Activated naive CD8-positive, alpha-beta T cell treated with anti-CD3 and anti-CD28 coated beads, Interleukin-2, amount 50 U/mL, for 24 hours (primary cell): ENCODE data around the gene MLLT3.

Experiments
- ATAC-seq: fragments of 150-1000 bp; cut with Tn5 transposase; one replicate; pipeline ENCODE4 v1.10.0; 2021
- DNase-seq: peaks from one replicate; pipeline ENCODE4 v3.0.0; 2021
- H3K27ac Mint-ChIP-seq: one replicate; pipeline ENCODE4 v1.8.0; 2021; ENCODE audit warnings: mild to moderate bottlenecking, mixed read lengths
- H3K27me3 Mint-ChIP-seq: one replicate; pipeline ENCODE4 v1.8.0; 2021; ENCODE audit warnings: mixed read lengths
- H3K36me3 Mint-ChIP-seq: one replicate; pipeline ENCODE4 v1.8.0; 2021; ENCODE audit warnings: low read depth, mixed read lengths
- H3K4me1 Mint-ChIP-seq: one replicate; pipeline ENCODE4 v1.8.0; 2021; ENCODE audit warnings: mixed read lengths
- H3K4me3 Mint-ChIP-seq: one replicate; pipeline ENCODE4 v1.8.0; 2021; ENCODE audit warnings: mild to moderate bottlenecking, moderate library complexity, mixed read lengths
- H3K9me3 Mint-ChIP-seq: one replicate; pipeline ENCODE4 v1.8.0; 2021; ENCODE audit warnings: mixed read lengths

Gene MLLT3

DNA sequence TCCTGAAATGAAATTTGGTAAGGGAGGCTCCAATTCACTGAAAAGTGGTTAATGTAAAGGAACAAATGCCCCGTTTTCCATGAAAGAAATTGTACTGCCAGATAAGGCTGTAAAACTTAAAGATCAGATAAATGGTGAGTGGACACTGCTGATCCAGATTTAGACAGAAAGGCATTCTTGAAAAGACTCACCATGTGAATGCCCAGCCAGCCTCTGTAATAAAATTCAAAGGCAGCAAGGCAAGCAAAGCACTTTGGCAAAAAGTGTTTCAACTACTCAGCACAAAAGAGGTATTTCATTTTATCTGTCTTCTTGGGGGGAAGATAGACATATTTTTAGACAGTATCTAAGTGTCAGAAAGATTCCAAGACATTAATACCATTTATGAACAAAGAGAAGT is 133.6 kb downstream of the MLLT3 start:
- Mint-ChIP-seq H3K4me1 (peaks cover 32% of the 10 kb centered on the region), H3K9me3 (peaks cover 5% of the 10 kb centered on the region), H3K4me3 (no peak overlapping the region), H3K27ac (no peak overlapping the region), H3K27me3 (no peaks in the 10 kb centered on the region), H3K36me3 (peaks cover 3% of the 10 kb centered on the region)
- ATAC-seq (no peak), DNase-seq (no peak)

DNA sequence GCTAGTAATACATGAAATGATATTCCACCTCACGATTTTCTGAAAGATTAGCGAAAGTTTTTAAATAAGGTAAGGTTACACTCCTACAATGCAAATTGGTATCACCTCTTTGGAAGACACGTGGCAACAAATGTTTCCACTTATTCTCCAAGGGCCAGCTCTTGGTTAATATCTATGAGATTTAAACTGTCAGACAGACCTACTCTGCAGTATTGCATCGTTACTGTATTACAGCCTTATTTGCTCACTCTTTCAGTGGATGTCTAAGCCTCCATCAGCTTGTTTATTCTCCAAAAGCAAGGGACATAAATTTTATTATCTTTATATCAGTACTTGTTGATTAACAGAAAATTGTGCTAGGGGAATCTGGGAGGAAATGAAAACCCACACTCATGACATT is 135.7 kb downstream of the MLLT3 start:
- ATAC-seq, result no peak
- Mint-ChIP-seq H3K27ac (no peak overlapping the region), H3K4me3 (no peak overlapping the region), H3K9me3 (peaks cover 6% of the 10 kb centered on the region), H3K4me1 (peaks cover 32% of the 10 kb centered on the region), H3K36me3 (peaks cover 3% of the 10 kb centered on the region), H3K27me3 (no peaks in the 10 kb centered on the region)
- DNase-seq, result no peak

DNA sequence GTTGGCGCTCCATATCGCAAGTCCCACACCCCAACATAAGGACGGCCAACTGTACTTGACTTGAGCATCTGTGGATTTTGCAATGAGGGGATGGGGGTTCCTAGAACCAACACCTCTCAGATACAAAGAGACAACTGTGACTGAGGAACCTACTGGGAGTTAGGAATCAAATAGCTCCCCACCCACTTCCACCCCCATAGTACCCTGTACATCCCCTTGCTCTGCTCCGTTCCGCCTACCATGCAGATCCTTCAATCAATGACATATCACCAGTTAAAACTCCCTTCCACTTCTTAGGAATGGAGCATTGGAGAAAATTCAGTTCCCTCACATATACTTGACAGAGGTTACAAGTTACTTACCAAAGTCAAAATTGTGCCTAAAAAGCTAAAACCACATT is 140.9 kb downstream of the MLLT3 start:
- DNase-seq (no peak), ATAC-seq (no peak)
- H3K27ac Mint-ChIP-seq, result no peak overlapping the region
- H3K27me3 Mint-ChIP-seq, result no peaks in the 10 kb centered on the region
- H3K4me1 Mint-ChIP-seq, result peaks cover 38% of the 10 kb centered on the region
- H3K9me3 Mint-ChIP-seq, result peaks cover 9% of the 10 kb centered on the region
- H3K4me3 Mint-ChIP-seq, result no peak overlapping the region
- peaks cover 3% of the 10 kb centered on the region for H3K36me3 Mint-ChIP-seq

- ATAC-seq, result no peak
- Mint-ChIP-seq H3K4me1 (peaks cover 37% of the 10 kb centered on the region), H3K27me3 (no peaks in the 10 kb centered on the region)
Measured at GRCh38 chr9:20480249-20480648, 142.1 kb downstream of the MLLT3 start.

DNA sequence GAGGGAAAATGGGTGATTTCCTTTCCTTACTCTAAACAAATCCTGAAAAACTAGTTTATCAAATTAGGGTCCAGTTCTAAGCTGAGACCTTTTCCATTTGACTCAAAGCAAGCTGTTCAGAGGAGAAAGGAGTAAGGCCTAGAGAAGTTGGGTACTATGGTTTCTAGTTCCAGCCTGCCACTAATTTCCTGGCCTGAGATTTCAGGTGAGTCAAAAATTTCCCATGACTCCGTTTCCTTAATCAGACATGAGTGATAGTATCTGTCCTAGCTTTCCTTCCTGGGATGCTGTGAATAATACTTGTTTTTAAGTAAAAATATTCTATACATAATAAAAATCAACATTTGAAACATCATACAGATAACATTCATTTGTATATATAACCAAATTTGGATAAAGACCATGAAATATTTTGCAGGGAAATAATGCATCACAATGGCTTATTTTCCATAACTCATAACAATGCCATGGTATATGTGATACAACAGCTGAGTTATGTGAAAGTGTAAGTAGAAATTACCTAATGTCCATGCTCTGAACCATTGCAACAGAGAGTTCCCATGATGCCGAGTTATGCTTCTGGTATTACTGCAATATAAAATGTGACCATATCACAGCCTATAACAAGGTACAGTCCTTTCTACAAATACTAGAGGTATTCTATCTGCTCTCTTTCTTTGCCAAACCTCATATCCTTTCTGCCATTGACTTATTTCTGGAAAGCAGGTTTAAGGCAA is 142.7 kb downstream of the MLLT3 start:
- no peaks in the 10 kb centered on the region for H3K27me3 Mint-ChIP-seq
- peaks cover 8% of the 10 kb centered on the region for H3K9me3 Mint-ChIP-seq
- no peak overlapping the region for H3K4me3 Mint-ChIP-seq
- ATAC-seq (peak; percentile 42), DNase-seq (no peak)
- H3K36me3 Mint-ChIP-seq, result peaks cover 5% of the 10 kb centered on the region
- peaks cover 38% of the 10 kb centered on the region for H3K4me1 Mint-ChIP-seq
- no peak overlapping the region for H3K27ac Mint-ChIP-seq

More at GRCh38 chr9:20480249-20480648, 142.1 kb downstream of the MLLT3 start:
- no peak for DNase-seq
- Mint-ChIP-seq H3K36me3 (peaks cover 5% of the 10 kb centered on the region), H3K4me3 (no peak overlapping the region), H3K9me3 (peaks cover 9% of the 10 kb centered on the region), H3K27ac (no peak overlapping the region)

GRCh38 chr9:20478786-20479185 is 143.5 kb downstream of the MLLT3 start:
- Mint-ChIP-seq H3K4me3 (no peak overlapping the region), H3K36me3 (peaks cover 2% of the 10 kb centered on the region), H3K27me3 (no peaks in the 10 kb centered on the region), H3K27ac (no peak overlapping the region), H3K9me3 (peaks cover 5% of the 10 kb centered on the region), H3K4me1 (peaks cover 38% of the 10 kb centered on the region)
- DNase-seq (no peak), ATAC-seq (no peak)

GRCh38 chr9:20477940-20478620 is 144.2 kb downstream of the MLLT3 start:
- peaks cover 2% of the 10 kb centered on the region for H3K36me3 Mint-ChIP-seq
- peak; percentile 84 for ATAC-seq
- no peak overlapping the region for H3K27ac Mint-ChIP-seq
- H3K4me3 Mint-ChIP-seq, result no peak overlapping the region
- DNase-seq, result no peak
- peaks cover 5% of the 10 kb centered on the region for H3K9me3 Mint-ChIP-seq
- no peaks in the 10 kb centered on the region for H3K27me3 Mint-ChIP-seq
- H3K4me1 Mint-ChIP-seq, result peaks cover 42% of the 10 kb centered on the region

DNA sequence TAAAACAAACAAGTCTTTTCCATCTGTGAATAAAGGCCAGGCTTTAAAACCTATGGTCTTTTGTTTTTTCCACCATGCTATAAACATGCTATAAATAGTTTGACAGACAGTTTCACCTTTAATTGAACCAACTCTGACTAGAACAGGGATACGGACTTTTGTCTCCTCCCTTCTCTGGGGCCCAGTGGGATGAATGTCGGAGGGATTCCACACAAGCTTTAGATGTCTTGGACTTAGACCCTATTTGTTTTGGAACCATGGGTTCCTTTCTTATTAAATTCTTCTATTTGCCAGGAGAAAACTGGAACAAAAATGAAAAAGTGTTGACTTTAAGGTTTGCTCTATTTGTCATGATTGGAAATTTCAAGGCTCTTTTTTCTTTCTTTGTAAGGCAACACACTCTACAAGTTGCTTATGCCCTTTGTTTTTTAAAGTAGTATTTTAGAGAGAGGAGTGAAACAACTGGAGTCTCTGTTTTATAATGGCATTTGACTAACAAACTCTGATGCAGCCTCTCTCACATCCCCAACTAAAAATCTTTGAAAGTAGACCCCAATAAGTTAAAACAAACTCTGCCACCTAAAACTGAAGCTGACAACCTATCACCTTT is 145.3 kb downstream of the MLLT3 start:
- H3K4me1 Mint-ChIP-seq, result peaks cover 43% of the 10 kb centered on the region
- no peak overlapping the region for H3K27ac Mint-ChIP-seq
- H3K9me3 Mint-ChIP-seq, result peaks cover 5% of the 10 kb centered on the region
- ATAC-seq (no peak), DNase-seq (no peak)
- H3K27me3 Mint-ChIP-seq, result no peaks in the 10 kb centered on the region
- H3K4me3 Mint-ChIP-seq, result no peak overlapping the region
- peaks cover 2% of the 10 kb centered on the region for H3K36me3 Mint-ChIP-seq

DNA sequence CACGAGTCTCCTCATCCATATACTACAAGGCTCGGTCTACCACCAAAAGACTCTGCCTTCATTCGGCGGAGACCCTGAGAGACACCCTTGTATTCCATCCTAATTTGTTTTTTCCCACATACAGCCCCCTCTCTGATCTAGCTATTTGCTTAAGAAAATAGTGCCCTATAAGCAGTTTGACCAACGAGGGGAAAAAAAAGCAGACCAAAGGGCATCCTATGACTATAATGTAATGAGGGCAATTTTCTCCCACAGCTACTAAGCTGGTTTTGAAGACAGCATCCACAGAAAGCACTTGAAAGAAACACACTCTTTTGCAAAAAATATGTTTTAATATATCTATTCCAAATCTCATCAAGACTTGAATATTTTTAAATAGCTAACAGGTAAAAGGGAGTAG is 147.8 kb downstream of the MLLT3 start:
- ATAC-seq (no peak), DNase-seq (no peak)
- no peak overlapping the region for H3K27ac Mint-ChIP-seq
- H3K36me3 Mint-ChIP-seq, result peaks cover 7% of the 10 kb centered on the region
- H3K27me3 Mint-ChIP-seq, result no peaks in the 10 kb centered on the region
- H3K4me3 Mint-ChIP-seq, result no peak overlapping the region
- H3K9me3 Mint-ChIP-seq, result peaks cover 8% of the 10 kb centered on the region
- peaks cover 36% of the 10 kb centered on the region for H3K4me1 Mint-ChIP-seq

DNA sequence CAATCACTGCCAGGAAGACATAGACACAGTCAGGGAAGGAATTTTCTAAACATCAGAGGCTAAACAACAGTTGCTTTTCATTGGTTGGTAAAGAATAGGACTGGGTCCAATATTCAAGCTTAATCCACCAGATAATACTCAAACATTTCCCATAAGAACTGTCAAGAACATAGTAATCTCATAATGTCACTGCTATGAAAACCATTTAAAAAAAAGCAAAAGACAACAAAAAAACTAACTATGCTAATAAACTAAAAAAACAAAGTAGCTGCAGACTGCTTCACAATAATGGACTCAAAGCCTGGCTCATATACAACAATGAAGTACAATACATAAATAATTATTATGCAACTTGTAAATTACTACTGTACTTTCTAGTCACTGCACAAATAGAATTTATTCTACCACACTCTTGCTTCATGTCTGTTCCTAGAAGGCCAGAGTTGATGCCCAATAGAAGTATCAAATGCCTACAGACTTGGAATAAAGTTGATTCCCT is 148.7 kb downstream of the MLLT3 start:
- no peaks in the 10 kb centered on the region for H3K27me3 Mint-ChIP-seq

DNA sequence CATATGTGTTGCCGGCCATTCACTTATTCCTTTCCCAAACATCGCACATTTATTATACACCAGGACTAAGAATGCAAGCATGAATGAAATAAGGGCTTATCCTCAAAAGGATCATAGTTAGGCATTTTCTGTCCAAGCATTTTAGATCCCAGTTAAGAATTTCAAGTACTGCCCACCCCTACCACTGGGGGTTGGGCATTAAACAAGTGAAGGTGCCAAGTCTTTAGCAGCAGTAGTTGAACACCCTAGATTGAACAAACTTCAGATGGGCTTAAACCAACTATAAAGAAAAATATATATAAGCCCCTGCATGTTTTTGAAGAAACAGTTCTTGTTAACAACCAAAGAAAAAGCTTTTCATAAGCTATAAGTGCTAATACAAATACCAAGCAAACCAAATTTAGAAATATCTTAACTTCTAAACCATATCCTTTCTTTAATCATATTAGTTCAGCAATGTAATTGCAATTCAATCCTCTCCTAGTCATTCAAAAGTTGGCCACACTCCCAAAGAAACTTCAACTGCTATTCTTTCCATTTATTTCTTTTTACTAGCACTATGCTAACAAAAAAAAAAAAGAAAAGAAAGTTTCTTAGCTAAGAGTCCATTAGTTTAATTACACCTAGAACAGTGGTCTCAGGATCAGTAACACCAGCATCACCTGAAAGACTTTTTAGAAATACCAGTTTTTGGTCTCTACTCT is 149.8 kb downstream of the MLLT3 start:
- H3K4me3 Mint-ChIP-seq, result no peak overlapping the region
- H3K4me1 Mint-ChIP-seq, result peaks cover 22% of the 10 kb centered on the region
- no peak for DNase-seq
- ATAC-seq, result no peak
- no peaks in the 10 kb centered on the region for H3K27me3 Mint-ChIP-seq
- H3K36me3 Mint-ChIP-seq, result peaks cover 7% of the 10 kb centered on the region
- H3K9me3 Mint-ChIP-seq, result peaks cover 11% of the 10 kb centered on the region
- H3K27ac Mint-ChIP-seq, result no peak overlapping the region

More for the DNA sequence above, 148.7 kb downstream of the MLLT3 start:
- Mint-ChIP-seq H3K4me1 (peaks cover 29% of the 10 kb centered on the region), H3K27ac (no peak overlapping the region), H3K4me3 (no peak overlapping the region), H3K36me3 (peaks cover 7% of the 10 kb centered on the region), H3K9me3 (peaks cover 11% of the 10 kb centered on the region)
- no peak for ATAC-seq
- DNase-seq, result no peak

GRCh38 chr9:20466328-20467008 is 155.8 kb downstream of the MLLT3 start:
- no peak for DNase-seq
- ATAC-seq, result no peak
- H3K4me3 Mint-ChIP-seq, result no peak overlapping the region
- H3K27ac Mint-ChIP-seq, result no peak overlapping the region
- peaks cover 11% of the 10 kb centered on the region for H3K9me3 Mint-ChIP-seq
- H3K4me1 Mint-ChIP-seq, result peaks cover 35% of the 10 kb centered on the region
- no peaks in the 10 kb centered on the region for H3K27me3 Mint-ChIP-seq
- H3K36me3 Mint-ChIP-seq, result peaks cover 5% of the 10 kb centered on the region

DNA sequence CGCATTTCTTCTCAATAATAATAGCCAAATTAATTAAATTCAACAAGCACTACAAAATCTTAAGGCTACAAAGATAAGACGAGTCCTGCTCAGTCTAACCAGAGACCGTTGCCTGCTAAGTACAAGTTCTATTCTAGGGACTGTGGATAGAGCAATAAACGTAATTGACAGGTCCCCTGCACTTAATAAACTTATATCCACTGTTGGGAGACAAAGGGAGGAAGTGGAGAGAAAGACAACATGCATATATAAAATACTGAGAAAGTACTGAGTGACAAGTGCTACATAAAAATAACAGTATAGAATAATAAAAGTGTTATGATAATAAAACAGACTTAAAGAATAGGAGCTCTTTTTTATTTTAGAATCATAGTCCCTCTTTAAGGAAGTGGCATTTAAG is 158.1 kb downstream of the MLLT3 start:
- Mint-ChIP-seq H3K4me3 (no peak overlapping the region), H3K4me1 (peaks cover 44% of the 10 kb centered on the region), H3K36me3 (no peaks in the 10 kb centered on the region), H3K9me3 (peaks cover under 1% of the 10 kb centered on the region), H3K27ac (no peak overlapping the region), H3K27me3 (no peaks in the 10 kb centered on the region)
- ATAC-seq, result no peak
- no peak for DNase-seq

DNA sequence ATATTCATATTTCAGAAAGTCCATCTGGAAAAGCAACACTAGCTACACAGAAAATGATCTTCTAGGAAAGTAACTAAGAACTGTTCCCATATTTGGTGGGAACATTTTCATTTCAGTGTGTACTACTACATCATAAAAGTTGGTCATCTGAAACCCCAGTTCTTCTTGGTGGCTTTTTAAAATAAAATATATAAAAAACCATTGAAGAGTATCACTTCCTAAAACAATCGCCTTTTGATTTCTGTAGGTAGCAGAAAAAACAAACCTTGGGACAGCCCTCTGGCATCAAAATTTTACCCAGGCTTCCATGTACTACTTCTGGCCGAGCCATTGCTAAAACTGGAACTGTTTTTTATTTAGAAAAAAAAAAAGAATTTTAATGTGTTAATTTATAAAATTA is 158.5 kb downstream of the MLLT3 start:
- Mint-ChIP-seq H3K36me3 (no peaks in the 10 kb centered on the region), H3K9me3 (no peaks in the 10 kb centered on the region), H3K4me1 (peaks cover 49% of the 10 kb centered on the region), H3K4me3 (no peak overlapping the region), H3K27ac (no peak overlapping the region), H3K27me3 (no peaks in the 10 kb centered on the region)
- no peak for DNase-seq
- no peak for ATAC-seq
